Esophagus muscularis mucosa (tissue), 4 donors: ENCODE measurements around the gene AHRR. TPM values are rescaled to one million over a fixed set of nuclear protein-coding genes. Genes with fewer than 3 reads are reported as not detected.

Source experiments
- DNase-seq: peaks from one replicate; pipeline ENCODE4 v3.0.0-alpha.2; 2017; ENCODE audit errors: extremely low spot score
- H3K27ac ChIP-seq, 4 donors: fragments of 200-600 bp; sonication (generic); replicated peaks in 1 of 4; 1 replicate in 3 of 4; 2 replicates in 1 of 4; pipeline ENCODE4 v1.5.1; 2016 to 2019; ENCODE audit warnings: mild to moderate bottlenecking in 1 of 4
- H3K27me3 ChIP-seq, 4 donors: fragments of 200-600 bp; sonication (generic); one replicate each; pipeline versions ENCODE4 v1.5.1 to v1.6.0; 2016 to 2019
- H3K36me3 ChIP-seq, 4 donors: fragments of 200-600 bp; sonication (generic); one replicate each; pipeline ENCODE4 v1.5.1; 2016 to 2019
- H3K4me1 ChIP-seq, 4 donors: fragments of 200-600 bp; sonication (generic); one replicate each; pipeline ENCODE4 v1.5.1; 2016 to 2019
- H3K4me3 ChIP-seq, 4 donors: fragments of 200-600 bp; sonication (generic); 1 replicate in 2 of 4; 2 replicates in 2 of 4; pipeline ENCODE4 v1.5.1; 2016 to 2019; ENCODE audit warnings: mild to moderate bottlenecking in 4 of 4, moderate library complexity in 1 of 4
- H3K9me3 ChIP-seq, 4 donors: fragments of 200-600 bp; sonication (generic); 1 replicate in 3 of 4; 2 replicates in 1 of 4; pipeline ENCODE4 v1.5.1; 2016 to 2019
- CTCF ChIP-seq, 3 experiments: fragments of 200-600 bp in 2 of 3; fragments of 450-650 bp in 1 of 3; sonication (generic) in 2 of 3; IDR thresholded peaks; one replicate each; pipeline ENCODE4 v1.5.1; 2017 to 2019; ENCODE audit warnings: antibody characterized with exemption in 3 of 3, mild to moderate bottlenecking in 2 of 3, moderate library complexity in 1 of 3
- EP300 ChIP-seq: sonication (generic); formaldehyde crosslinking; IDR thresholded peaks from one replicate; pipeline ENCODE4 v1.6.1; 2017; ENCODE audit warnings: antibody characterized with exemption
- POLR2A ChIP-seq: fragments of 450-650 bp; IDR thresholded peaks from one replicate; pipeline ENCODE4 v1.6.1; 2017; ENCODE audit warnings: antibody characterized with exemption, moderate library complexity, mild to moderate bottlenecking, low read depth
- POLR2AphosphoS5 ChIP-seq, 2 donors: sonication (generic); formaldehyde crosslinking; IDR thresholded peaks; one replicate each; pipeline ENCODE4 v1.6.1; 2017; ENCODE audit warnings: antibody characterized with exemption in 2 of 2
- WGBS: methylation state at CpG from one replicate; pipeline ENCODE4 v1.1.5; 2018; 5-methylcytosine and 5-hydroxymethylcytosine counted together
- intact Hi-C: fragments of 100-400 bp; cut with DNase I; formaldehyde crosslinking; loops from one replicate; pipeline ENCODE4 v1.15.1; 2023
- total RNA-seq, 4 donors: library from RNA; depleted of rRNA; stranded (reverse); fragments of >200 nt; gene quantifications; one replicate each; pipeline versions ENCODE4 v1.1.0 to v1.2.1, GENCODE V29; 2016

Gene AHRR
- total RNA-seq, 4 donors from 2014 or later, result 0.33 to 5.5 (median 0.86) TPM

GRCh38 chr5:431711-432050 lies 110.2 kb downstream of the AHRR start:
- peaks cover 0 to 57% (median 0%) of the 10 kb centered on the region in 4 donors for H3K27me3 ChIP-seq
- no peaks in the 10 kb centered on the region for H3K36me3 ChIP-seq
- intact Hi-C loops, result no loop called here
- WGBS, result 91% methylated on average over 3 of the region's 4 CpGs
- TF ChIP-seq POLR2AphosphoS5 (IDR thresholded peaks at IDR 0.05) (no peak), POLR2A (no peak), CTCF (IDR thresholded peaks at IDR 0.05) (no peak), EP300 (no peak)
- H3K4me3 ChIP-seq, result no peak overlapping the region
- no peaks in the 10 kb centered on the region for H3K9me3 ChIP-seq
- H3K4me1 ChIP-seq, result peaks cover 0 to 6% (median 3%) of the 10 kb centered on the region in 4 donors
- H3K27ac ChIP-seq, result no peak overlapping the region
- no peak for DNase-seq

GRCh38 chr5:432201-432927 lies 110.8 kb downstream of the AHRR start:
- H3K27me3 ChIP-seq, result peaks cover 0 to 63% (median 0%) of the 10 kb centered on the region in 4 donors
- no peak overlapping the region for H3K4me3 ChIP-seq
- no peaks in the 10 kb centered on the region for H3K36me3 ChIP-seq
- 82% methylated on average over 17 of the region's 18 CpGs for WGBS
- H3K4me1 ChIP-seq, result peaks cover 0 to 6% (median 3%) of the 10 kb centered on the region in 4 donors
- H3K9me3 ChIP-seq, result no peaks in the 10 kb centered on the region
- no peak for DNase-seq
- no peak overlapping the region for H3K27ac ChIP-seq
- no peak for TF ChIP-seq POLR2A
- TF ChIP-seq CTCF (IDR thresholded peaks at IDR 0.05), result no peak
- intact Hi-C loops, result no loop called here

GRCh38 chr5:432928-433791 lies 111.6 kb downstream of the AHRR start:
- TF ChIP-seq EP300, result no peak
- no peak for TF ChIP-seq POLR2A
- no peak for TF ChIP-seq CTCF (IDR thresholded peaks at IDR 0.05)
- no peak for TF ChIP-seq POLR2AphosphoS5 (IDR thresholded peaks at IDR 0.05)
- Histone ChIP-seq H3K4me3 (no peak overlapping the region), H3K9me3 (no peaks in the 10 kb centered on the region), H3K27ac (no peak overlapping the region), H3K4me1 (peaks cover 0 to 6% (median 3%) of the 10 kb centered on the region in 4 donors), H3K27me3 (peaks cover 0 to 67% (median 0%) of the 10 kb centered on the region in 4 donors), H3K36me3 (no peaks in the 10 kb centered on the region)
- intact Hi-C loops, result no loop called here
- no peak for DNase-seq
- 74% methylated on average over 18 of the region's 23 CpGs for WGBS

- H3K4me1 ChIP-seq, result peaks cover 0 to 6% (median 3%) of the 10 kb centered on the region in 4 donors
- WGBS, result 84% methylated on average over 5 of the region's 16 CpGs
- H3K9me3 ChIP-seq, result no peaks in the 10 kb centered on the region
- DNase-seq, result no peak
- TF ChIP-seq POLR2A, result no peak
- no peak for TF ChIP-seq EP300
- no peak for TF ChIP-seq POLR2AphosphoS5 (IDR thresholded peaks at IDR 0.05)
- no peak for TF ChIP-seq CTCF (IDR thresholded peaks at IDR 0.05)
- H3K27me3 ChIP-seq, result peaks cover 0 to 73% (median 0%) of the 10 kb centered on the region in 4 donors
- H3K36me3 ChIP-seq, result no peaks in the 10 kb centered on the region
- H3K27ac ChIP-seq, result no peak overlapping the region
- intact Hi-C loops, result no loop called here
- H3K4me3 ChIP-seq, result no peak overlapping the region
These were observed 112.3 kb downstream of the AHRR start for GRCh38 chr5:433836-434235.
